ENCODE measurements around the gene FUT2.
A peak's percentile ranks its signal among the peaks of the same experiment; 100 is the strongest.
"Not testable (repeated sequence)": the region's sequence is repeated elsewhere in the genome, so short reads cannot be mapped to it uniquely, and the experiment has no call there.

Gene FUT2

DNA sequence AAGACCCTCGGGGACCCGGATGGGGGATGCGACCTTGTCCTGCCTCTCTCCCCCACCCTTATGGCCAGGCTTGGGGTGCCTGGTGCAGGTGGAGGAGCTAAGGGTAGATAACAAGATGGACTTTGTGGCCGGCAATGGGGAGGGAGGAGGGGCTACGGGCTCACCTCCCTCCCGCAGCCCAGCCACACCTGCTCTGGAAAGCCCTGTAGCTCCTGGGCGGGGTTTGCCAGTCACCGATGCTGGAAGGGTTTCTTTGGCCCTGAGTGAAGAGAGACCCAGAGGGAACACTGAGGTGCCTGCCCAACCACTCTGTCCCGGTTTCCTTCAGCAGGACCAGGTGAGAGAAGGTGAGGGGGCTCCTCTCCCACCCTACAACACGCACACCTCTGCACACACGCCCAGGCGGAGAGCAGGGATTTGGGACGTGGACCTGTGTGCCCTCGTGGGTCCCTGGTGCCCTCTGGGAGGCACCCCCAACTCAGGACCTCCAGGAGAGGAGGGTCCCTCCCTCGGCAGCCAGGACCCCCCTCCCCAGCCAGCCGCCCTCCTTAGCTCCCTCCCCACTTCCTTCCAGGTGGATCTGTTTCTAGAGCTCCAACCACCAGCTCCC is at the start of gene FUT2:
FUT2 (plus strand) TSS at position 229 of the 610 bp plus-strand sequence. CDS start 6,986 bp downstream, outside the sequence.
- no peak for DNase-seq

DNA sequence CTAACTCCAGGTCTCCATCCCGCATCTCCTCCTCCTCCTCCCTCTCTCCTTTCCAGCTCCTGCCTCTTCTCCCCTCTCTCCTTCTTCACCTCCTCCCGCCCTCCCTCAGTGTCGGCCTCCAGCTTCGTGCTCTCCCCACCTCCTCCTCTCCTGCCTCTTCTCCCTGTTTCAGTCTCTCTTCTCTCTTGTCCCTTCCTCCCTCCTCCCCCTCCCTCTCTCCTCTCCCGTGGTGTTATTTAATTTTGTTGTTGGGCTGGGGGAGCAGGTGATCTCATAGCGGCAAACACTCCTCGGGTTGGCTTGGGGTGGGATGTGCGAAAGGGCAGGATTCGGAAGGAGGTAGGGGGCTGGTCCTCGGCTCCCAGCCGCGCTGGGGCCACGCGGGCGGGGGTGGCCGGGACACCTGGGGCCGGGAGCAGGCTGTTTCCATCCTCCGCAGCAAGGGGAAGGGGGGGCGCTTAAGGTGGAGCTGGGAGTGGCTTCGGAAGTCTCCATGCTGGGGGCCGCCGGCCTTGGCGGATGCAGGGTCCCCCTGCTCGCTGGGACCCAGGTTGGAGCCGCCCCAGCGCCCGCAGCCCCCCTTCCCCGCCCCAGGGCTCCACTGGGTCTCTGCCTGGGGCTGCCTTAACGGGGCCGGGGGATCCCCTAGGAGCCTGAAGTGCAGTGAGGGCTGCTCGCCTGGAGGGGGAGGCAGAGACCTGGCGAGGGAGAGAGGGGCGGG is 49.6 kb upstream of the FUT2 start, which contains the start of gene CA11:
CA11 (minus strand) TSS at position 187 of the 721 bp plus-strand sequence. CDS start 555 bp downstream, outside the sequence.
- DNase-seq, result peak; percentile 87 to 96 (median 92)

DNA sequence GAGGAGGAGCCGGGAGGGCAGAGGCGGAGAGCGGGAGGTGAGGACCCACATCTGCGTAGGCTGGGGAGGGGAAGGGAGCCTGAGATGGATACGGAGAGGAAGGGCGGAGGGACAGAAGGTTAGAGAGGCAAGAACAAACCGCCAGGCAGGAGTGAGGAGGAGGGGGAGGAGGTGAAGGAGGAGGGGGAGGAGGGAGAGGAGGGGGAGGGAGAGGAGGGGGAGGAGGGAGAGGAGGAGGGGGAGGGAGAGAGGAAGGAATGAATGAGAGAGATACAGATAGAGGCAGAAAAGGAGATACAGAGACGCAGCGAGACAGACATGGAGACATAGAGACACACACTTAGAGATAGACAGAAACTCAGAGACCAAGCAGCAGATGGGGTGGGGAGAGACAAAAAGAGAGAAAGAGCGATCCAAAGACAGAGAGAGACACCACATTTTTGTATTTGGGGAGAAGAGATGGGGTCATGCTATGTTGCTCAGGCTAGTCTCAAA is 49.0 kb upstream of the FUT2 start:
- DNase-seq, result peak in 1 of 6 experiments; percentile 38

DNA sequence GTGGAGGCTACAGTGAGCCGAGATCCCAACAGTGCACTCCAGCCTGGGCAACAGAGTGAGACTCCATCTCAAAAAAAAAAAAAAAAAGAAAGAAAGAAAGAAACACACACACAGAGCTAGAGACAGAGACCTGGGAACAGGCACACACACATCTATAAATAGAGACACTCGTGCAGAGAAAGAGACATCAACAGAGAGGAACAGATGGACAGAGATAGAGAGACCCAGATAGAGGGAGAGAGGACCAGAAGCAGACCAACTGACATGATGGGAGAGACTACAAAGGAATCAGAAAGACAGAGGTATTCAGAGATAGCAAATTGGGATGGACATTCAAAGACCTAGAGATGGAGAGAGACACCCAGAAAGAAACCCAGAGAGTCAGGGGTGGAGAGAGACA is 47.6 kb upstream of the FUT2 start:
- DNase-seq, result no peak

DNA sequence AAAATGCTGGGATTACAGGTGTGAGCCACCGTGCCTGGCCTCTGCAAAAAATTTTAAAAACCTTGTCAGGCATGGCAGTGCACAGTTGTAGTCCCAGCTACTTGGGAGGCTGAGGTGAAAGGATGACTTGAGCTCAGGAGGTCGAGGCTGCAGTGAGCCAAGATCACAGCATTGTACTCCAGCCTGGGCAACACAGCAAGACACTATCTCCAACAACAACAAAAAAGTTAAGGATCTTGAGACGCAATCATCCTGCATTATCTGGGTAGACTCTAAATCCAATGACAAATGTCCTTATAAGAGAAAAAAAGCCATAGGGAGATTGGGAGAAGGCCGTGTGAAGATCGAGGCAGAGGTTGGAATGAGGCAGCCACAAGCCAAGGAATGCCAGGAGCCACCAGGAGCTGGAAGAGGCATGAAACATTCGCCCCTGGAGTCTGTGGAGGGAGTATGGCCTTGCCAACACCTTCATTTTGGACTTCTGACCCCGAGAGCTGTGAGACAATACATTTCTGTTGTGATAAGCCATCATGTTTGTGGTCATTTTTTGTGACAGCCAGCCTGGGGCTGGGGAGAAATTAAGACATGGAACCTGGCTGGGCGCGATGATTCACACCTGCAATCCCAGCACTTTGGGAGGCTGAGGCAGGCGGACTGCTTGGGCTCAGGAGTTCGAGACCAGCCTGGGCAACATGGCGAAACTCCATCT is 44.6 kb upstream of the FUT2 start:
- DNase-seq, result no peak

DNA sequence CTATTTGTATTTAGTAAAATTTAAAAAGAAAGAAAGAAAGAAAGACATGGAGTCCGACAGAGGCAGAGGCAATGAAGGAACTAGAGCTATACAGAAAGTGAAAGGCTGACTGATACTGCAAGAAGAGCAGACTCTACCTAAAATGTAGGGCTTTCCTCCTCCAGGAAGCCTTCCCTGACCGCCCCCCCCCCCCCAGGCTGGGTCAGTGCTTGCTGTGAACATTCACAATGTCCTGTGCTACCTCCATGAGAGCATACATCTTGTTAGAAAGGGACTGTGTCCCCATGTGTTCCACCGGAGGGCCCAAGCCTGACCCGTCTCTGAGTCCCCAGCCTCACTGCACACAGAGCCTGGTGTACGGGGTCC is 44.1 kb upstream of the FUT2 start:
- no peak for DNase-seq

DNA sequence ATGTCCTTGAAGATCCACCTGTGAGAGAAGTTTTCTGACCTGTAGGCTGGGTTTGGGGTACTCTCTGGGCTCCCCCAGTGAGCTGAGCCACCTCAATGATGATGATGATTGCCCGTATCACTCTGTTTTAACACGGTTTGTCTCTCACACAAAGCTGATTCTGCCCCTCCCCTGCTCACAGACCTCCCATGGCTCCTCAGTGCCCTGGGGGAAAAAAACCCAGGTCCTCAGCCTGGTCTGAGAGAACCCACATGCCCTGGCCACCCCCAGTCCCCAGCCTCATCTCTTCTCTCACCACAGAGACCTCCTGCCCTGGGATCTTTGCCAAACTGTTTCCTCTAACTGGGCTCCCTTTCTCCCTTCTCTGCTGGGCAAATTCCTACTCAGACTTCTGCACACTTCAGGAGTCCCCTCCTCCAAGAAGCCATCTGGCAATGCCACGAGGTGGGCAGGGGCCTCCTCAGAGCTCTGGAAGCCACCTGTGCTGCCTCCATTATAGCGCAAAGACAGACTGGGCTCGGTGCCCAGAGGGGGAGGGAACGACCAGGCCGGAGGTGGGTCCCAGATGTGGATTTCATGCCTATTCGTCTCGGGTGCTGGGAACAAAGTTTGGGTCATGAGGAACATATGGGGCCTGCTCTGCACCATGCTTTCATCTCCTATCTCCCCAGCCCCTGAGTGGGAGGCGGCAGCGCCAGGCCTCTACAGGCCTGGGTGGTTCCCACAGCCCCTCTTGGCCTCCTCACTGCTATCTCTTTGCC is 41.3 kb upstream of the FUT2 start:
- DNase-seq, result no peak

DNA sequence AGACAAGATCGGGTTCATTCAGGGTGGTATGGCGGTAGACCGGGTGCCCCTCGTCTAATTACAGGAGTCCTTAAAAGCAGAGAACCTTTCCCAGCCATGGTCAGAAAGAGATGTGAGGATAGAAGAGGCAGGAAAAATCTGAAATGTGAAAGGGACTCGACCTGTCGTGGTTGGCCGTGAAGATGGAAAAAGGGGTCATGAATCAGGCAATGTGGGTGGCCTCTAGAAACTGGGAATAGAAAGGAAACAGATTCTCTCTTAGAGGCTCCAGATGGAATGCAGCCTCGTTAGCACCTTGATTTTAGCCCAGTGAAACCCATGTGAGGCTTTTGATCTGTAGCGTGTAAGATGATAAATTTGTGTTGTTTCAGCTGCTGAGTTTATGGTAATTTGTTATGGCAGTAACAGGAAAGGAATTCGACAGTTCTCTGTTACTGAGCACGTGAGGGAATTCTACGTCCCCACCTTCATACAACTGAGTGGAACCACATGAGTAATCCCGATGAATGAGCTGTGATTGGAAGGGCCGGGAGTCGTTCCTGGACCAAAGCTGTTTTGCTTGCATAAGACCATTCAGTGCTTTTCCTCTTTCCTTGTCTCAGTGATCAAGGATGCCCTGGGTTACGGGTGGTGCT is 38.8 kb upstream of the FUT2 start:
- DNase-seq, result no peak

DNA sequence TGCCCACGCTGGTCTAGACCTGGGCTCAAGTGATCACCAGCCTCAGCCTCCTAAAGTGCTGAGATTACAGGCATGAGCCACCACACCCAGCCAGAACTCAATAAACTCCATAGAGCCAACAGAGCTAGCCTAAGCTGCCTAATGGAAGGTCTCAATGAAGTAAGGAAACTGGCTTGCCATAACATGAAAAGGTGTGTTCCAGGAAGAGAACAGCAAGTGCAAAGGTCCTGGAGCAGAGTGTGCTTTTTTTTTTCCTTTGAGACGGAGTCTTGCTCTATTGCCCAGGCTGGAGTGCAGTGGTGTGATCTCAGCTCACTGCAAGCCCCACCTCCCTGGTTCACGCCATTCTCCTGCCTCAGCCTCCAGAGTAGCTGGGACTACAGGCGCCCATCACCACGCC is 37.9 kb upstream of the FUT2 start:
- not testable (repeated sequence) for DNase-seq

DNA sequence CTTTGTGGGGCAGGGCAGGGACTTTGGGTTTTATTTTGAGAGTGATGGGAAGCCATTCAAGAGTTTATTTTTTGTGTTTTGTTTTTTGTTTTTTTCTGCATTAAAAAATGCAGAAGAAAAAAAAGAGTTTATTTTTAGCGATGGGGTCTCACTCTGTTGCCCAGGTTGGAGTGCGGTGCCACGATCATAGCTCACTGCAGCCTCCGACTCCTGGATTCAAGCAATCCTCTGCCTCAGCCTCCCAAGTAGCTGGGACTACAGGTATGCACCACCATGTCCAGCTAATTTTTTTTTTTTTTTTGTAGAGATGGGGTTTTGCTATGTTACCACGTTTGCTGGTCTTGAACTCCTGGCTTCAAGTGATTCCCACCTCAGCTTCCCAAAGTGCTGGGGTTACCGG is 37.3 kb upstream of the FUT2 start:
- no peak for DNase-seq

DNA sequence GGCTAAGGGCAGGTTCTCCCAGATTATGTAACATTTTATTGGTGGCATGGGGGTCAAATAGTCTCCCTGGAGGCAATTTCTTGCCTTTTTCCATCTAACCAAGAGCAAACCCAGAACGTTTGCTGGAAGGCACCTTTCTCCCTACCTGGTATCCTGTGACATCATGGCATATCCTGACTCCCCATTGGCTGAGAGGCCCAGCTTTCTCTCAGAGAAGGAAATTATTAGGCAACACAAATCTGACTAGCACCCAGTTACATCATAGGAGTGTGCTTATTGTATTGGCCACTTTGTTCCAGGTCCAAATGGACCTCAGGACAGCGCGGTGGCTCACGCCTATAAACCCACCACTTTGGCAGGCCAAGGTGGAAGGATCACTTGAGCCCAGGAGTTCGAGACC is 36.0 kb upstream of the FUT2 start:
- DNase-seq, result no peak

DNA sequence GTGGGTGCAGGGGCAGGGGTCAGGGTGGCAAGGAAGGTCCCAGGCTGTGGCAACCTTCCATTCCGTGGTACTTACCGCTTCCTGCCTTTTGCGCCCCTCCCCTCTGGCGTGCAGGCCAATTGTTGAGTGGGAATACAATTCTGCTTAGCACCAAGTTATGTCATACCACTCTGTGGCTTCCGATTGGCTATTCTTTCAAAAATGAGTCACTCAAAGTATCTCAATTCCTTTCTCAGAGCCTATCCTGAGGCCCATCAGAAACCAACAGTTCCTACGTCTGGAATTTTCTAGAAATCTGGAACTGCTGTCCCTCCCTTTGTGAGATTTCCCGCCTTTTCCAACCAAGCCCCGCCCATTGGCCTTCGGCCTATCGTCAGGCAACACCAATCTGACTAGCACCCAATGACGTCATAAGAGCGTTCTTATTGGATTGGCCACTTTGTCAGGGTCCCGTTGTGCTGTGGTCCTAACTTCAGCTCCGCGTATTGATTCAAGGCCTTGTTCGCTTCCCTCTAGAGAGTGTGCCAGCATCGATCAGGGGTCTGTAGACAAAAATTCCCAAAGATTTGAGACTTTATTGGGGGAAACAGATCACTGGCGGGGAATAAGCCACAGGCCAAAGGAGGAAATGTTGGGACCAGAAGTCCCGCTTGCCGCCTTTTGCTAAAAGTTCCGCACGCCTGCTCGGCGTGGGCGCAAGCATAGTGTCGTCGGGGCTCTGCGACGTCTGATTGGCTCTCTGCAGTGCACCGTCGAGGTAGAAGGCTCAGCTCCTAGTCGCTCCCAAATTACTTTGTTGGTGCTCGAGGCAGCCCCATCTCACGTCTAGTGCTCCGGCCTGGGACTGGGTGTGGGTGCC is 34.7 kb upstream of the FUT2 start:
- peak; percentile 66 to 92 (median 82) for DNase-seq

DNA sequence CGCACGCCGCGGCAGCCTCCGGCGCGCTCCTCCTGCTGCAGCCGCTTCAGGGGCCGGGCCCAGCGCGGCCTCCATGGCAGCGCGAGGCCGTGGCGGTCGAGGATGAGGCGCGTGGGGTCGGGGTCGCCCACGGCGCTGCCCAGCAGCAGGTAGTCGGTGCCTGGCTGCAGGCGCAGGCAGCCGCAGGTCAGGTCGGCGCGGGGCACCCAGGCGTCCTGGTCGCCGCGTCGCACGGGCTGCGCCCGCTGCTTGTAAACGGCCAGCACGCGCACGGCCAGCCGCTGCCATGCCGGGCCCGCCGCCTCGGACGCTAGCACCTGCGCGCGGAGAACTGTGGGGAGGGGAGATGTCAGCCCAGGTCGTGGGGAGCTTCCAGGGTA is 34.1 kb upstream of the FUT2 start:
- no peak for DNase-seq

DNA sequence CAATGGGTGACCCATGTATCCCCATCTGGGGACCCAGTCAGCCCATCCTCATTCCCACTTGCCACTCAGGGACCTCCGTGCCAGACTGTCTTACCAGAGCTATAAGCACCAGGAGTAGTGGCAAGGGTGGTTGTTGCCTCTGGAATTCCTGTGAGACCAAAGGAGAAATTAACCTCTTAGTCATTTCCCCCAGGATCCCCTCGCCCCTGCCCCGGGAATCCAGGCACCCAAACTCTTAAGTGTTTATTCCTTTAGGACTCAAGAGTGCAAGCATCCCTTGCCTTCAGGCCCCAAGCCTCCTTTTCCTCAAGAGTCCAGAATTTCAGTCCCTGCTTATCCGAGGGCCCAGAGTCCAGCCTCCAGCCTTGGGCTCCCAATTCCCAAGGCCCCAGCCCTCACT is 32.1 kb upstream of the FUT2 start:
- DNase-seq, result no peak

DNA sequence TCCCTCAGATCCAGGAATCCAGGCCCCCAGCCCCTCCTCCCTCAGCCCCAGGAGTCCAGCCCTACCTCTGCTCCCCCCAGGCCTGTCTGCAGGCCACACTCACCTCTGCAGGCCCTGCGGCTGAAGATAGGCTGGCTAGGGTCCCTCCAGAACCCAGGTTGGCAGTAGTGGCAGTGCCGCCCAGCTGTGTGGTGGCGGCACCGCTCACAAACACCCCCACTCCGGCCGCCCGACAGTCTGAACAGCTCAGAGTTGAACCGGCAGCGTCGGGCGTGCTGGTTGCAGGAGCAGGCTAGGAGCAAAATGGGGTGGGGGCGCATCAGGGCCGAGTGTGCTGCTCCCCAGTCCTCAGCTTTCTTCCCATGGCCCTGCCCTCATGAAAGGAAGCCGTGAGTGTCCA is 31.3 kb upstream of the FUT2 start:
- no peak for DNase-seq

DNA sequence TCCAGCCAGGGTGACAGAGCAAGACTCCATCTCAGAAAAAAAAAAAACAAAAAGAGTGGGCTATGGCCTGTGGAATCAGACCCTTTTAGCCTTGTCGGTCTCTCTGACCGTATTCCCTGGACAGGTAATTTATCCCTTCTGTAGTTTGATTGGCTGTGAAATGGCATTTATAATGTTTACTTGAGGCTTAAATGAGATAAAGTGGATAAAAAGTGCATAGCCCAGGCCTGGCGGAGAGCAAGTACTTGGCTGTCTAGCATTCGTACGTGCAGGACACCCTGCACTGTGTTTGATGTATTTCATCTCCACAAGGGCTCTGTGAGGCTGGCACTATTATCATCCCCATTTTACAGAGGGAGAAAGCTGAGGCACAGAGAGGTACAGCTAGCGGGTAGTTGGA is 30.0 kb upstream of the FUT2 start:
- DNase-seq, result no peak

DNA sequence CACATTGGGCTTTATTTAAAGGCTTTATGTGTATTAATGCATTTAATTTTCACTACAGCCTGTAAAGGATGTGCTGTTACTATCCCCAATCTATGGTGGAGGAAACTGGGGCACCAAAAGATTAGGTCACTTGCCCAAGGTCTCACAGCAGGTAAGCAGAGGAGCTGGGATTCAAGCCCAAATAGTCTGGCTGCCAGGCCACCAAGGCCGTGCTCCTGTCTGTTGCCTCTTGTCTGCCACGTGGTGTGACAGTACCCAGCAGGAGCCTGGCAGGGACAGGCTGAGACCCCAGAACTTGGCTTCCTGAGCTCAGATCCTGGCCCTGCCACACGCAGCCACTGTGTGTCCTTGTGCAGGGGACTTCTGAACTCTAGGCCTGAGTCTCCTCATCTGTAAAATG is 27.4 kb upstream of the FUT2 start:
- DNase-seq, result no peak

DNA sequence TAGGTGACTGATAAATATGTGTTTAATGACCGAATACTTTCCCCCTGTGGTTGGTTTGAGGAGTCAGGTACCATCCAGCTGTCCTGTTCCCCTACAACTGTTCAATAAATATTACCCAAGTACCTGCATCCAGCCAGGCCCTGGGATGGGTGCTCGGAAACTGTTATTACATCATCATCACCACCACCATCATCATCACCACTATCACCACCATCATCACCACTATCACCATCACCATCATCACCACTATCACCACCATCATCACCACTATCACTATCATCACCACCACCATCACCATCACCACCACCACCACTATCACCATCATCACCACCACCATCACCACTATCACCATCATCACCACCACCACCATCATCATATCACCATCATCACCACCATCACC is 27.0 kb upstream of the FUT2 start:
- no peak for DNase-seq

DNA sequence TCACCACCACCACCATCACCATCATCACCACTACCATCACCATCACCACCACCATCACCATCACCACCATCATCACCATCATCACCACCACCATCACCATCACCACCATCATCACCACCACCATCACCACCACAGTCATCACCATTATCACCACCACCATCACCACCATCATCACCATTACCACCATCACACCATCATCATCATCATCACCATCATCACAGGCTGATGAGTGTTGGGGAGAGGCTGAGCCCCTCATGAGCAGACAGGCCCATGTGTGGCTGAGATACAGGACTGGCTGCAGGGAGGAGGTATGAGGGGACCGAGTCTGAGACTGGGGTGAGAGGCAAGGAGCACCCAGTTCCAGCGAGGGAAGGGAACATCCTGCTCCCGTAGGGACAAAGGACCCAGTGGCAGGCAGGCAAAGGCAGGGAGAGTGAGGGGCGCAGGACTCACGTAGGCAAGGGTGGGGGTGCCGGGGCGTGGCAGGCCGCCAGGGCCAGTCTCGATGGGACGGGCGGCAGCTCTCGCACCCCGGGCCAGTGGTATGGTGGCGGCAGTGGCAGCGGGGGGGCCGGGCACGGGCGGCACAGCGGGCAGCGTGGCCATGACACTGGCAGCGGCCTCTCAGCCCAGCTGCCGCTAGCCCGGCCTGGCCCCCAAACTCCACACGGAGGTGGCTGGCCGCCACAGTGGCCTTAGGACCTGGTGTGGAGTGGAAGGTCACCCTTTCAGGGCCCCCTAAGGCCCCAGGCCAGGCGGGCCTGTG is 25.7 kb upstream of the FUT2 start:
- no peak for DNase-seq

DNA sequence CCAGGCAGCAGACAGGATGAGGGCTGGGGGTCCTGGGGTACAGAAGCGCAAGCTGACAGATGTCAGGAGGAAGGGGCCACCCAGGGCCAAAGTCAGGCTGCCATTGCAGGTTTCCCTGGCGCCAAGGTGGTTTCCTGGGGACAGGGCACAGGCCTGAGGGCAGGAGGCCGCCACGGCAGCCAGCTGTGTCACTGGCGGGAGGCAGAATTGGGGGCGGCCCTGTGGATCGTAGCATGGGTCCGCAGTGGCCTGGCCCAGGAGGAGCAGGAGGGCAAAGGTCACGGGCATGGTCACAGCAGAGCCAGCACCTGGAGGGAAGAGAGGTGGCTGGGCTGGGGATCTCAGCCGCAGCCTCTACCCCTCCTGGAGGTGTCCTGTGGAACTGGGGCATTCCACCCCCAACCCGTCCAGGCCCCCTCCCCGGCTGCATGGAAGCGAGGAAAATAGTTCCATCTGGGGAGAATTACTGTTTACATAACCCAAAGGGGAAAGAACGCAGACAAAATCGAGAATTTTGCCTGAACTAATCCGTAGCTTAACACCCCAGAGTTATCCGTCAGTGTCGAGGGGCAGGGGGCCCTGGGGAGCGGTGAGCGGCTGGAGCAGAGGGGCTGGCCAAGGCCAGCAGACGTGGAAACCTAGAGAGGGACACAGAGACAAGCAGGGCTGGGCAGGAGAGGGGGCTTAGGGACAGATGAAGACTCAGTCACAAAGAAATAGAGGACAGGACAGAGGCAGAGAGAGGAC is 24.9 kb upstream of the FUT2 start:
- no peak for DNase-seq

Measured in stimulated activated naive CD4-positive, alpha-beta T cell (primary cell).